Bronchial epithelial cell (primary cell): Measurements from ENCODE around the gene GAL3ST2. TPM values are rescaled to one million over a fixed set of nuclear protein-coding genes. Genes with fewer than 3 reads are reported as not detected.
"Not testable (repeated sequence)": the region's sequence is repeated elsewhere in the genome, so short reads cannot be mapped to it uniquely, and the experiment has no call there.

Experiments used
- DNase-seq: peaks from one replicate; pipeline ENCODE4 v3.0.0-alpha.2; 2010; ENCODE audit warnings: low read depth
- FAIRE-seq: peaks from 2 replicates; lab custom pipeline; 2011; peaks lifted over from hg19 to GRCh38; lab: Jason Lieb, UNC
- H3K27me3 ChIP-seq: 2 replicates; pipeline ENCODE4 v1.5.1; 2011; ENCODE audit warnings: low read length; ENCODE audit not compliant: control insufficient read depth, insufficient read depth
- H3K36me3 ChIP-seq: 2 replicates; pipeline ENCODE4 v1.5.1; 2011; ENCODE audit warnings: low read length; ENCODE audit not compliant: control insufficient read depth, insufficient read depth
- H3K4me3 ChIP-seq: 2 replicates; pipeline ENCODE4 v1.5.1; 2011; ENCODE audit warnings: mild to moderate bottlenecking, low read depth, low read length, control low read depth
- total RNA-seq: library from RNA; depleted of rRNA; stranded (reverse); fragments of >200 nt; gene quantifications from 2 replicates; pipeline ENCODE4 v1.2.1, GENCODE V29; 2014
- TF ChIP-seq, protein P1 (sequence below): IDR thresholded peaks from 2 replicates; pipeline ENCODE4 v1.5.1; 2011; ENCODE audit warnings: mild to moderate bottlenecking, moderate library complexity, low read length, control low read depth, inconsistent platforms; ENCODE audit not compliant: insufficient read depth, severe bottlenecking

Gene GAL3ST2
- total RNA-seq, 1 donor from 2014 or later = not detected

DNA sequence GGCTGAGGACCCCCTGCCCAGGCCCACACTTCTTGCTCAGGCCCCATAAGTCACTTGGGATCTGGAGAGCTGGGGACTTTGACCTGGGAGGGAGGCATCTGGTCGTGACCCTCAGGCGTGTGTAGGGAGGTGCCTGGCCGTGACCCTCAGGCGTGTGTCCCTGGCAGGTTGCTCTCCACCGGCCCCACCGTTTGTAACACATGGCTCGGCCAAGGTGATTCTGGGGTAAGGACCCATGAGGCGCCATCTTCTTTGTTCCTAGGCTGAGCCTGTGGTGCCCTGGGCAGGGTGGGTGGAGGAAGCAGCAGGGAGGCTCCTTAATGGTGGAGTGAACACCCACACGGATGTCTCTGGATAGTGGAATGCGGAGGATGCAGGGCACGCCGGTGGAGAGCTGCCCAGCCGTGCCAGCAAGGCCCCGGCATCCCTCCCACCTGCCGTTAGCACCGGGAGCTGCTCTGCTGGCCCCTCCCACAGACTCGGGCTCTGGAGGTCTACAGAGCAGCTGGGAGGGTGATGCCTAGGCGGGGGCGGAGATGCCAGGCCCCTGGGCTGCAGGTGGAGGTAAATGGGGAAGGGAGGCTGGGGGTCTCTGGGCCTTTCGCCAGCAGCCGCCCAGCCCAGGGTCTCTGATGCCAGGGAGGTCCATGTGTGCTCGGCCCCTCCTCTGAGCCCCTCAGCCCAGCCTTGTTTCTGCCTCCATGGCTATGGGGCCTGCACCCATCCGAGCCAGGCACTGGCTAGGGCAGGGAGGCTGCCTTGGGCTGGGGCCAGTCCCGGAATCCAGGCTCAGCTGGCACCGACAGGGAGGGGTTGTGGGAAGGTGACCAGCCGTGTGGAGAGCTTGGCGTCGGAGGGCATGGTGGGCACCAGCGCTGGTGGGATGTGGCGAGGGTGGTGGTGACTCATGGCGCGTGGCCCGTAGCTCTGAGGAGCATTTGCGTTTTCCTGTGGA, 1.1 kb upstream of the GAL3ST2 start:
- no peaks in the 10 kb centered on the region for H3K36me3 ChIP-seq
- DNase-seq (no peak), FAIRE-seq (no peak)
- no peak overlapping the region for H3K4me3 ChIP-seq
- TF ChIP-seq, protein P1, sequence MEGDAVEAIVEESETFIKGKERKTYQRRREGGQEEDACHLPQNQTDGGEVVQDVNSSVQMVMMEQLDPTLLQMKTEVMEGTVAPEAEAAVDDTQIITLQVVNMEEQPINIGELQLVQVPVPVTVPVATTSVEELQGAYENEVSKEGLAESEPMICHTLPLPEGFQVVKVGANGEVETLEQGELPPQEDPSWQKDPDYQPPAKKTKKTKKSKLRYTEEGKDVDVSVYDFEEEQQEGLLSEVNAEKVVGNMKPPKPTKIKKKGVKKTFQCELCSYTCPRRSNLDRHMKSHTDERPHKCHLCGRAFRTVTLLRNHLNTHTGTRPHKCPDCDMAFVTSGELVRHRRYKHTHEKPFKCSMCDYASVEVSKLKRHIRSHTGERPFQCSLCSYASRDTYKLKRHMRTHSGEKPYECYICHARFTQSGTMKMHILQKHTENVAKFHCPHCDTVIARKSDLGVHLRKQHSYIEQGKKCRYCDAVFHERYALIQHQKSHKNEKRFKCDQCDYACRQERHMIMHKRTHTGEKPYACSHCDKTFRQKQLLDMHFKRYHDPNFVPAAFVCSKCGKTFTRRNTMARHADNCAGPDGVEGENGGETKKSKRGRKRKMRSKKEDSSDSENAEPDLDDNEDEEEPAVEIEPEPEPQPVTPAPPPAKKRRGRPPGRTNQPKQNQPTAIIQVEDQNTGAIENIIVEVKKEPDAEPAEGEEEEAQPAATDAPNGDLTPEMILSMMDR = no peak
- H3K27me3 ChIP-seq = no peaks in the 10 kb centered on the region

DNA sequence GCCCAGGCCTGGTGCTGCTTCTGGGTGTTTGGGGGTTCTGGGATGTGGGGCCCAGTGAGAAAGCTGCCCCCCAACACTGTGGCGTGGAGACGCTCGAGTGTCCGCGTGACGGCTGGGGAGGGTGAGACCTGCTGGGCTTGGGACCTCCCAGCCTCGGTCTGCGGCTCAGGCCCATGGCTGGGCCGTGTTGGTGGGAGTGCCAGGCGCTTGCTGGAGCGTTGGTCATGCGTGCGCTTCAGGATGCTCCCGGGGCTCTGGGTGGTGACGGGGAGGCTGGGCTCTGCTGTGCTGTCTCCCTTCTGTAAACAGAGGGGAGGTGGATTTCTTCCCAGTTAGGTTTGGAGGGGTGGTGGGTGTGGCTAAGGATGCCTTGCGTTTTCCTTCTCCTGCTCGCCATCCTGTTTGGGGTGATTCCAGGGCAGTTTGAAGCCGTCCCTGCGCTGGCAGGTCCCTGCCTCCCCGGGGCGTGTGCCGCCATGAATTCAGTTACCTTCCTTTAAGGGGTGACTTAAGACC, 606 bp downstream of the GAL3ST2 start:
- FAIRE-seq (no peak), DNase-seq (no peak)
- Histone ChIP-seq H3K4me3 (no peak overlapping the region), H3K27me3 (no peaks in the 10 kb centered on the region), H3K36me3 (no peaks in the 10 kb centered on the region)
- TF ChIP-seq, protein P1 = no peak

DNA sequence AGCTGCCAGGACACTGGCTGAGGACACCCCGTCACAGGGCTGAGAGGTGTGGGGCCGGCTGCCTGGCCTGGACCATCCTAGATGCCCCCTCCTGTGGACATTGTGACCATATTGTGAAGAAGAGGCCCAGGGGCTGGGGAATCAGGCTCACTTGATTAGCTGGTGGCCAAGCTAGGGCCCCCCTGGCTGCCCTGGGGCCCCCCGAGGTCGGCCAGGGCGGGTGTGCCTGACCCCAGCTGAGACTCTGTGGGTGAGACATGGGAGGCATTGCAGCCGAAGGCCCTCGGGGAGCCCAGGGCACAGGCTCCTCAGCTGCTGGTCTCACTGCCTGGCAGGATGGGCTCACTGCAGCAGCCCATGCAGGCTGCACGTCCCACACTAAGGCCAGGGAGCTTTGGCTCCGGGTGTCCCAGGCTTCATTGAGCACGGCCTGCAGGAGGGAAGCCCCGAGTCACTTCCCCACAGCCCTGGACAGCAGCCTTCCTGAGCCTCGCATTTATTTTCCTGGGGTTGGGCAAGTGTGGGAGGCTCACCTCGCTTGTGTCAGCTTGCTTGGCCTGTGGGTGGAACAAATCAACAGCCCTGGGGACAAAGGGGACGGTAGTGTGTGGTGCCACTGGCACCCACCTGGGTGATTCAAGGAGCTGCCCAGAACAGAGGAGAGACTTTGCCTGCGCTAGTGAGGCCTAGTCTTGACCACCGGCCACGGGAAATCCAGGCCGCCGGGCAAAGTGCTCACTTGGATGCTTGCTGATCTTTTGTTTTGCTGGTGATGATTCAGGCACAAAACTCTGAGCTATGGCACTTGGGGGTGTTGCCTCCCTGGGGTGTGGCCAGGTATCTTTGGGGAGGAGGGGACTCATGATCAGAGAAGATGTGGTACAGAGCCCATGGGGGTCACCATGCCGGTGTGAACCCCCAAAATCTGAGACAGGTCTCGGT, 1.3 kb downstream of the GAL3ST2 start:
- FAIRE-seq = no peak
- H3K4me3 ChIP-seq = no peak overlapping the region
- no peaks in the 10 kb centered on the region for H3K27me3 ChIP-seq
- peak; percentile 36 for DNase-seq
- TF ChIP-seq, protein P1 = no peak
- H3K36me3 ChIP-seq = no peaks in the 10 kb centered on the region

DNA sequence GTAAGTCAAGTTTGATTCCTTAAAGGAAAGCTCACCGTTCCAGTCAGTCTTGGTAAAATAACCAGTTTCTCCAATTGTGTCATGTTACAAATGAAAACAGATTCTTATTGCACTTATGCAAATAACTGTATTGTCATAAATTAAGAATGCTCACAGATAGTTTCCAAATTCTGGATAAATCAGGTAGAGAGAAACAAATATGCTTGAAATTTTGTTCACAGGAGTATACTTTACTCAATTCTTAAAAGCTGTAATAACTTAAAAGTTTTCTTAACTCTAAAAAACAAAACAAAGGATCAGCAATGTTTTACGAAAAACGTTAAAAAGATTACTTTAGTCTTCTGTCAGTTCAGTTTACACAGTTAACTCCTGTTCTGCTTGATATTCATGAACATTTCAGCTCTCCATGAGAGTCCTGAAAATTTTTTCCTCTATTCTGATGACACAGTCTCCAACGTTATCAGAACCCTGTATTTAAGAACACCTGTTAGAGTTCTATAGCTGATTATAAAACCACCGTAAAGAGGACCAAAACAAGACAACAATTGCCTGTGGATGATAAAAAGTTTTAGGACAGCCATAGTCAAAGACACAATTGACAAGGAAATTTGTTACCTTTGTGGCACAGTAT, 4.4 kb downstream of the GAL3ST2 start:
- TF ChIP-seq, protein P1 = no peak
- FAIRE-seq (no peak), DNase-seq (no peak)
- Histone ChIP-seq H3K36me3 (no peaks in the 10 kb centered on the region), H3K4me3 (no peak overlapping the region), H3K27me3 (no peaks in the 10 kb centered on the region)

DNA sequence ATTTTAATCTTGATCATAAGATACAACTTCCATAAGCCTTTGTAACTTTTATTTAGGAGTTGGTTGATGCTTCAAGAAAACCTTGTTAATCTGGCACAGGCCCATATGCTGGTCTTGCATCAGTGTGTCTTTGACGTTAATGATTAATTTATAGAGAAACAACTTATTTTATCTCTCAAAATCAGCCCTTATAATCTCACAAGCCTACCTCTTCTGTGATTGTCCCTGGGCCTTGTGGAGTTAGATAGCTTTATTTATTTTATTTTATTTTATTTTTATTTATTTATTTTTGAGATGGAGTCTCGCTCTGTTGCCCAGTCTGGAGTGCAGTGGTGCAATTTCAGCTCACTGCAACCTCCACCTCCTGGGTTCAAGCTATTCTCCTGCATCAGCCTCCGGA, 5.4 kb downstream of the GAL3ST2 start:
- not testable (repeated sequence) for H3K4me3 ChIP-seq, FAIRE-seq, H3K27me3 ChIP-seq, H3K36me3 ChIP-seq, DNase-seq
